Neutrophil (primary cell): ENCODE results near the gene STK31.
"Not testable (repeated sequence)": the region's sequence is repeated elsewhere in the genome, so short reads cannot be mapped to it uniquely, and the experiment has no call there.

Source experiments
- H3K27ac ChIP-seq: fragments of 200-600 bp; sonication (generic); 2 replicates; pipeline ENCODE4 v1.5.1; 2016; ENCODE audit warnings: mild to moderate bottlenecking, moderate library complexity
- H3K27me3 ChIP-seq: fragments of 200-600 bp; sonication (generic); 2 replicates; pipeline ENCODE4 v1.6.0; 2016; ENCODE audit warnings: mild to moderate bottlenecking
- H3K36me3 ChIP-seq: fragments of 200-600 bp; sonication (generic); 2 replicates; pipeline ENCODE4 v1.5.1; 2017
- H3K4me1 ChIP-seq, 2 experiments: fragments of 200-600 bp in 1 of 2; sonication (generic) in 1 of 2; 1 replicate in 1 of 2; 2 replicates in 1 of 2; pipeline versions ENCODE4 v1.5.1 to v1.6.1; 2013 to 2016; ENCODE audit warnings: low read depth in 1 of 2, low read length in 1 of 2, mild to moderate bottlenecking in 1 of 2, moderate library complexity in 1 of 2; ENCODE audit not compliant: control insufficient read depth in 1 of 2, insufficient read depth in 1 of 2
- H3K4me3 ChIP-seq, 2 experiments: fragments of 200-600 bp in 1 of 2; sonication (generic) in 1 of 2; 1 replicate in 1 of 2; 2 replicates in 1 of 2; pipeline ENCODE4 v1.5.1; 2013 to 2016; ENCODE audit warnings: low read depth in 1 of 2, low read length in 1 of 2, mild to moderate bottlenecking in 1 of 2, moderate library complexity in 1 of 2
- H3K9me3 ChIP-seq: fragments of 200-600 bp; sonication (generic); 2 replicates; pipeline ENCODE4 v1.5.1; 2016
- CTCF ChIP-seq: fragments of 200-600 bp; sonication (generic); IDR thresholded peaks from 2 replicates; pipeline ENCODE4 v1.5.1; 2016; ENCODE audit warnings: antibody characterized with exemption

Gene STK31

GRCh38 chr7:23873306-23873705, 163.3 kb downstream of the STK31 start:
- no peak for TF ChIP-seq CTCF
- Histone ChIP-seq H3K27ac (no peak overlapping the region), H3K27me3 (no peaks in the 10 kb centered on the region), H3K36me3 (no peaks in the 10 kb centered on the region), H3K4me1 (no peaks in the 10 kb centered on the region), H3K4me3 (no peak overlapping the region), H3K9me3 (no peaks in the 10 kb centered on the region)

GRCh38 chr7:23876526-23876925, 166.5 kb downstream of the STK31 start:
- H3K36me3 ChIP-seq, H3K4me1 ChIP-seq, H3K27ac ChIP-seq, H3K27me3 ChIP-seq, H3K9me3 ChIP-seq, H3K4me3 ChIP-seq: not testable (repeated sequence)
